Measurements from ENCODE around the gene ABT1.

ABT1 gene

GRCh38 chr6:26609463-26609862 lies 12.7 kb downstream of the ABT1 start:
- Histone ChIP-seq H4K20me1 (ENCODE audit: control insufficient read depth, insufficient read depth, low read depth, low read length) (no peaks in the 10 kb centered on the region), H3K79me2 (ENCODE audit: control insufficient read depth, low read length) (no peaks in the 10 kb centered on the region), H3K36me3 (ENCODE audit: control insufficient read depth, low read length) (no peaks in the 10 kb centered on the region), H3K4me2 (ENCODE audit: low read length) (no peak overlapping the region), H3K4me3 (ENCODE audit: low read length) (no peak overlapping the region), H3K27me3 (ENCODE audit: control insufficient read depth, low read length) (no peaks in the 10 kb centered on the region), H3K27ac (ENCODE audit: low read depth, low read length) (no peak overlapping the region), H3K9me3 (ENCODE audit: control insufficient read depth, insufficient read depth, low read length) (peaks cover 3% of the 10 kb centered on the region; the same call in 1 of the 2 replicates), H3F3A (ENCODE audit: control insufficient read depth, insufficient read depth) (0 out of 2 replicates have a peak, but pooled peaks cover 3% of the 10 kb centered on the region), H3K4me1 (ENCODE audit: control insufficient read depth, low read length) (no peaks in the 10 kb centered on the region), H3K9me2 (replicated peaks; ENCODE audit: control insufficient read depth, low read length) (no peaks in the 10 kb centered on the region)
- TF ChIP-seq CTCF (IDR thresholded peaks at IDR 0.05; ENCODE audit: low read depth, low read length, poor library complexity, severe bottlenecking) (no peak), EZH2phosphoT487 (IDR thresholded peaks at IDR 0.05; ENCODE audit: borderline replicate concordance, low read length) (no peak)

GRCh38 chr6:26611599-26611998 lies 14.8 kb downstream of the ABT1 start:
- no peaks in the 10 kb centered on the region for H3K36me3 ChIP-seq (ENCODE audit: control insufficient read depth, low read length)
- H3K4me2 ChIP-seq (ENCODE audit: low read length), result no peak overlapping the region
- H3K9me2 ChIP-seq (replicated peaks; ENCODE audit: control insufficient read depth, low read length), result no peaks in the 10 kb centered on the region
- no peaks in the 10 kb centered on the region for H3F3A ChIP-seq (ENCODE audit: control insufficient read depth, insufficient read depth)
- no peak for TF ChIP-seq EZH2phosphoT487 (IDR thresholded peaks at IDR 0.05; ENCODE audit: borderline replicate concordance, low read length)
- TF ChIP-seq CTCF (IDR thresholded peaks at IDR 0.05; ENCODE audit: low read depth, low read length, poor library complexity, severe bottlenecking), result no peak
- no peaks in the 10 kb centered on the region for H3K27me3 ChIP-seq (ENCODE audit: control insufficient read depth, low read length)
- peaks cover 4% of the 10 kb centered on the region; the same call in 1 of the 2 replicates for H3K9me3 ChIP-seq (ENCODE audit: control insufficient read depth, insufficient read depth, low read length)
- H3K4me3 ChIP-seq (ENCODE audit: low read length), result no peak overlapping the region
- no peaks in the 10 kb centered on the region for H3K4me1 ChIP-seq (ENCODE audit: control insufficient read depth, low read length)
- no peak overlapping the region for H3K27ac ChIP-seq (ENCODE audit: low read depth, low read length)
- H3K79me2 ChIP-seq (ENCODE audit: control insufficient read depth, low read length), result no peaks in the 10 kb centered on the region
- H4K20me1 ChIP-seq (ENCODE audit: control insufficient read depth, insufficient read depth, low read depth, low read length), result no peaks in the 10 kb centered on the region

- H3F3A ChIP-seq (ENCODE audit: control insufficient read depth, insufficient read depth), result no peaks in the 10 kb centered on the region
- H3K4me1 ChIP-seq (ENCODE audit: control insufficient read depth, low read length), result no peaks in the 10 kb centered on the region
- no peaks in the 10 kb centered on the region for H3K9me2 ChIP-seq (replicated peaks; ENCODE audit: control insufficient read depth, low read length)
- no peaks in the 10 kb centered on the region for H3K27me3 ChIP-seq (ENCODE audit: control insufficient read depth, low read length)
- H3K4me3 ChIP-seq (ENCODE audit: low read length), result no peak overlapping the region
- no peak overlapping the region for H3K4me2 ChIP-seq (ENCODE audit: low read length)
- no peak overlapping the region for H3K27ac ChIP-seq (ENCODE audit: low read depth, low read length)
- no peaks in the 10 kb centered on the region for H3K36me3 ChIP-seq (ENCODE audit: control insufficient read depth, low read length)
- H4K20me1 ChIP-seq (ENCODE audit: control insufficient read depth, insufficient read depth, low read depth, low read length), result no peaks in the 10 kb centered on the region
- peaks cover 6% of the 10 kb centered on the region; the same call in 1 of the 2 replicates for H3K9me3 ChIP-seq (ENCODE audit: control insufficient read depth, insufficient read depth, low read length)
- H3K79me2 ChIP-seq (ENCODE audit: control insufficient read depth, low read length), result no peaks in the 10 kb centered on the region
- TF ChIP-seq EZH2phosphoT487 (IDR thresholded peaks at IDR 0.05; ENCODE audit: borderline replicate concordance, low read length) (no peak), CTCF (IDR thresholded peaks at IDR 0.05; ENCODE audit: low read depth, low read length, poor library complexity, severe bottlenecking) (no peak)
Measured at GRCh38 chr6:26613201-26613600, 16.4 kb downstream of the ABT1 start.

All from DOHH2 (cell line).